ENCODE results near the gene COBL.
A peak's percentile ranks its signal among the peaks of the same experiment; 100 is the strongest.

COBL gene

GRCh38 chr7:51113560-51113959 lies 203.0 kb downstream of the COBL start:
- no peak for DNase-seq (ENCODE audit: low spot score)

- DNase-seq (ENCODE audit: low spot score), result peak; percentile 93
Observed at GRCh38 chr7:51111241-51111940, 205.2 kb downstream of the COBL start.

DNA sequence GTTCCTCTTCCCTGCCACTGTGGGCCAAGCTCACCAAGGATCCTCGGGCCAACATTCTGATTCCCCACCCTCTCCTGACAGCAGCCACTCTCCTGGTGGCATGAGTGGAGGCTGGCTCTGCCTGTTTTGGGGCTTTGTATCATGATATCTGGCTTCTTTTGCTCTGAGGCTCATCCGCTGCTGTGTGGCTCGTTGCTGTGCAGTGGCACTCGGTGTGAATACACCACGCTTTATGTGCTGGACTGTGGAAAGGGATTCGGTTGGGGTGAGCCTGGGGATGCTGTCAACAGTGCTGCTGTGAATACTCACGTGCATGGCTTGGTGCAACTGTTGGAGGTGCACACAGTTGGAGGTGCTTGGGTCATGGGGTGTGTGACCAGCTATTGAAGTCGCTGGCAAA lies 208.5 kb downstream of the COBL start:
- DNase-seq (ENCODE audit: low spot score), result no peak

GRCh38 chr7:51104278-51104677 lies 212.3 kb downstream of the COBL start:
- DNase-seq (ENCODE audit: low spot score), result no peak

GRCh38 chr7:51103718-51104117 lies 212.9 kb downstream of the COBL start:
- no peak for DNase-seq (ENCODE audit: low spot score)

- DNase-seq (ENCODE audit: low spot score), result no peak
Observed at GRCh38 chr7:51102828-51103227, 213.8 kb downstream of the COBL start.

- no peak for DNase-seq (ENCODE audit: low spot score)
Observed at GRCh38 chr7:51101111-51101757, 215.4 kb downstream of the COBL start.

GRCh38 chr7:51090411-51090810 lies 226.2 kb downstream of the COBL start:
- no peak for DNase-seq (ENCODE audit: low spot score)

DNA sequence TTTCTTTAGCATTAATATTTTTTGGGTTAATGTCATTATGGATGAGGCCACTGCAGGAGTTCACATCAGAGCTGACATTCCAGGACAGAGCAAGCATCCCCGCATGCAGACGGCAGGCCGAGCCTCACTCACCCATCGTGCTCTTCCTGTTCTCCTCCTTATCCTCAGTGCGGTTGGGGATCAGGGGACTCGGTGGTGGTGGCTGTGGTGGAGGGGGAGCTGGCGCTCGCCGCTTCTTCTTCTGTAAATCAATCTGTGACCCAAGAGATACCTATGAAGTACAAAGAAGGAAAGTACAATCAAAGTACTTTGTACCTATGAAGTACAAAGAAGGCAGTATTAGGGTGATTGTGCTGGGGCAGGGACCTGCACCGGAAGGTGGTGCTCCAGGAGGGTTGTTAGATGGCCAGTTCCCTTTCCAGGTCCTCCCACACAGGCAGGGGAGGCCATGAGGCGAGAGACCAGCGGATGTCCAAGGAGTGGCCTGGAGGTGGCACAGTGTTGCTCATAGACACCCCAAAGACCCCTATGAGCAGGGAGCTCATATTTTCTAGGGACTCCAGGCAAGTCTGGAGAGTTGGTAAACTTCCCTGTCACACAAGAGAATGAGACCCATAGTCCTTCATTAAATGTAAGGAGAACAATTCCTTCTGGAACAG lies 231.4 kb downstream of the COBL start:
- DNase-seq (ENCODE audit: low spot score), result no peak

DNA sequence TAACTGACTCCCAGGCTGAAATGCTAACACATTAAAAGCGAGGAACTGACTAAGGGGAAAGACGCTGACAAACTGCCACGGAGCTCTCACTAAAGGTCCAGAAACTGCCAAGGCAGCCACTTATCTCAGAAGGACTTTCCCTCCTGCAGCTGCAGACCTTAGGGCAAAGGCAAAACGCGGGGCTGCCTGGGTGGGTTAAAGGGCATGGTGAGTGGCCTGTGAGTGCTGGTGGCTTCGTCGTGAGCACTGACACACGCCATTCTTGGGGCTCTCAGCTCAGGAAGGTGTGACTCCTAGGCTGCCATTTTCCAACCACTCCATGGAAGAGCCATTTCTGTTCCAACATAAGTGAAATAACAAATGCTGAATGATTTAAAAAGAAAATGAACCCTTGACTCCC lies 232.5 kb downstream of the COBL start:
- DNase-seq (ENCODE audit: low spot score), result no peak

DNA sequence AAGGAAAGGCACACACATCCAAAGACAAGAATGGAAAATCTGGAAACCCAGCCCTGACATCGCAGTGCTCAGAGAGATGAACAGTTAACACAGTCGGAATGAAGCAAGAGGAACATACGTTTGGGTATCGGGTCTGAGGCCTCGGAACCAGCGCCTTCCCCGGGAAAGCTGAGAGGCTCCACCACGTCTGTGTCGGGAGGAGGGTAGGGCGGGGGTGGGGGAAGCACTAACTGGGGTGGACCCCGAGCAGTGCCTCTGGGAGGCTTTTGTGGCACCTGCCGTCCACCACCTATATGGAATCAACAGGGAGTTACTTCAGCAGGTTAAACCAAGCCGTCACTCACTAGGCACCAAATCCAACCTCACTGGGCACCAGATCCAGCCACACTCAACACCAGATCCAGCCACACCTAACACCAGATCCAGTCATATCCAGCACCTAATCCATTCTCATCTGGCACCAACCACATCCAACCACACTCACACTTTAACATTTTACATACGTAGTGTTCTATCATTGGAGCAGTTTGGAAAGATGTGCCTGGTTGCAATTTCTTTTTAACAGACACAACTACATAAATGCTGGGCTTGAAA lies 233.6 kb downstream of the COBL start:
- DNase-seq (ENCODE audit: low spot score), result no peak

DNA sequence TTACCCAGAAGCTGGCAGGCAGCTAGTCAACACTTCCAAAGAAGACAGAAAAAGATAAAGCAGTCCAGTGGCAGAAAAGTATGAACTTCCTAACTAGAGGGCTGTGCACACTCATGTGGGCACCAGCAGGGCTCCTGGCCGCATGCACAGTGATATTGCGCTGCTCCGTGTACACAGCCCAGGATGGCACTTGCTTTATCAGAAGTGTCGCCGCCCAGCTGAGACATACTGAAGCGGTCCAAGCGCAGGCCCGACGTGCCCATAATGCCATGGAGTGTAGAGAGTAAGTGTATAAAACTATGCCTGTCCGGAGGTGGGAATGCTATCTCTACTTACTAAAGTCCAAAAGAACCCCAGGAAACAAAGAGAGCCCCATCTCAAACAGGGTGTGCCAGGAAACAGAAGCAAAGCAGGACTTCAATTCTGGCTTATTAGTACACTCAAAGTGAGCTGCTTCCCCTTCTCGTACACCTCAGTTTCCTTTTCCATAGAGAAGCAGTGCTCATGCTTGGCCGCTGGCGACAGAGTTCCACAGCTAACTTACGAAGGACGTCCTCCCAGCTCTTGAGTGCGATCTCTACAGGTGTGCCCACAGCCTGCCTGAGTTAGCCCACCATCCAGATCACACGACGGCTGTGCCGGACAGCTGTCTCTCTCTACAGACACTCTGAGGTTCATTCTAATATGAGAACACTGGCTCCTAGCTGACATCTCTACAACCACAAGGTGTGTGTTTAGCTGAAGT lies 234.3 kb downstream of the COBL start:
- DNase-seq (ENCODE audit: low spot score), result no peak

DNA sequence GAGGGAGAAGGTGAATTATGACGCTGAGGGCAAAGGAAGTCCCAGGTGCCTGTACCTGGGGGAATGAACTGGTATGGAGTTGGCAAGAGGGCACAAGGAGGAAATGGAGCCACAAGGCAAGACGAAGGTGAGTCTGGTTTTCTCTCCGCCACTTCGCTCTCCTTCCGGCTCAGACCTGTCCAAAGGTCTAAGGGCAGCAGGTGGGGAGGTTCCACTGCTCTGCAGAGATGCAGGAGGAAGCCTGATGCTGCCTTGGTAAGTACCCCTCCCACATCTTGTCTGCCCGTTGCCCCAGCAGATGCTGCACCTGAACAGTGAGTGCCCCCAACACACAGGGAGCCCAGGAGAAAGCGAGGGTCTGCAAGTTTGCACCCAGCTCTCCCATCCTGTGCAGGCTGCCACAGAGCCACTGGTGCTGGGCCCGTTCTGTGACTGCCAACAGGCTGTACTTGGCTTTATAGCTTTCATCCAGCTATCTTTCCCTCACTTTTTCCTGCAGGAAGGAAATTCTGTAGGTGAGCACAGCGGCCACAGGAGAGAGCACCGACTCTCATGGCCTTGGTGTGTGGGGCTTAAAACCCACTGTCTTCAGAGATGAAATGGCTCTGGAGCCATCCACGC lies 235.2 kb downstream of the COBL start:
- DNase-seq (ENCODE audit: low spot score), result no peak

DNA sequence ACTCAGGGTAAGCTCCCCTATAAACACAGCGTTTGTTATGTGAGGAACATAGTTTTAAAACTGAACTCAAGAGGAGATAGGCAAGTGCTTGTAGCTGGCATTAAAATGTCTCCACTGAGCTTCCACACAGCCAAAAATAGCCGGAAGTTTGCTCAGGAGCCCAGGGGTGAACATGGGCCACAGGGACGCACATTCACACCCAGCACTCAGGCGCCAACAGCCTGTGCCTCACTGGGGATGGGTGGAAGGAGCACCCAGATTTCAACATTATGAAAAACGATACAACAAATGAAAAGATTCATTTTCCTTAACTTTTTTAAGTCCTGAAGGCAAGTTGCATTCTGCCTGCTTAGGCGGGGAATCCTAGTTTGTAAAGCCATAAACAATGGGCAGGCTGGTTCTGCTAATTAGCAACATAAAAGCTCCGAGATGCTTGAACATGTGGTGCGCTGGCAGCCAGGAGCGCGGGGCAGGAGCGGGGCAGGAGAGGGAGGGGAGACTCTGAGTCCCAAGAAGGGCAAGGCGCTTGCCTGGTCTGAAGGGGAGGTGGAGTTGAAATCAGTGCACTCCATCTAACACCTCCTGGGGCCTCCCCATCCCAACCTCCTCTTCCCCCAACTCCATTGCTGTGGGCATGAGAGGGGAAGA lies 235.9 kb downstream of the COBL start:
- DNase-seq (ENCODE audit: low spot score), result no peak

DNA sequence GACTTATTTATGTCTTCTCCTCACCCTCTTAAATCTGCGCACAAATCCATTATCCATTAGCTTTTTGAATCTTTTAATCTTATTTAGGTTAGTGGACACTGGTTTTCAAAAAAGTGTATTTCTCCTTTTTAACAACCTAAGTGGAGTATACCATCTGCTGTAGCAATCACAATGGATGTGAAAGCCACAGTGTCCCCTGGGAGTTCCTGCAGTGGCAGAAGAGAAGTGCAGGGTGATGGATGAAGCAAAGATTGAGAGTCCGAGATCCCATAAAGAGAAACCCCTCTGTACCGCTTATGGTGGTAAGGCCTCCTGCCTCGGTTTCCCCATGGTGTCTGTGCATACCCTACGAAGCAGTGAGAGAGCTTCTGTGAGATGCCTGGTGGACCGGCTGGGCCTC lies 236.4 kb downstream of the COBL start:
- no peak for DNase-seq (ENCODE audit: low spot score)

DNA sequence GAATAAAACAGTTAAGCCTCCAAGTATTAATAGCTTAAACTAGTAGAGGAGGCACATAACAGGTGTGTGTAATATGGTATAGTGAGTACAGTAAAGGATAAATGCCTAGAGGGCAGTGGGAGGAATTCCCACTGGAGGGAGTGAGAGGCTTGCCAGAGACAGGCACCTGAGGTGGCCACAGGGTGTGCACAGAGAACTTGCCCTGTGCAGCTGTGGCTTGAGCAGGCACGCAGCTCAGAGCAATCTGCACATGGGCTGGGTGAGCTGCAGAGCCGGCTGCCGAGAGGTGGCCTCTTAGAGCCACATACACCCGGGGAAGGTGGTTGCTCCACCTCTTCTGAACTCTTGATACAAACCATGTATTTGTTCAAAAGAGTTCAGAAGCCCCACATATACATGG lies 237.1 kb downstream of the COBL start:
- DNase-seq (ENCODE audit: low spot score), result no peak

- DNase-seq (ENCODE audit: low spot score), result no peak
Observed at GRCh38 chr7:51078653-51079052, 238.0 kb downstream of the COBL start.

DNA sequence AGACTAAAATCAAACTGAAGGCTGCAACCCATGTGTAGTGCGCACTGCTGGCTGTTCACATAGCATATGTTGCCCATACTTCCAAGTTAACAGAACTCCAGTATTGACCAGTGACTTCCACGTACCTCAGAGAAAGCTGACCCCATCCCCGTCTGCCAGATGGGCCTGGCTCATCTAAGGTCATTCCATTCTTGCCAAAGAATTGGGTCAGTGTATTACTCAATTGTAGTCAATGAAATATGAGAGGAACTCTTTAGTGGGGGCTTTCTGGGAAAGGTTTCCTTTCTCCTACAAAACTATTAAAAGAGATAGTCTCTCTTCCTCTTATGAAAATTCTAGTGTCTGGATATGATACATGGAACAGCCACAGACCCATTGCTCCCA lies 238.6 kb downstream of the COBL start:
- no peak for DNase-seq (ENCODE audit: low spot score)

GRCh38 chr7:51077316-51077986 lies 239.2 kb downstream of the COBL start:
- DNase-seq (ENCODE audit: low spot score), result no peak

DNA sequence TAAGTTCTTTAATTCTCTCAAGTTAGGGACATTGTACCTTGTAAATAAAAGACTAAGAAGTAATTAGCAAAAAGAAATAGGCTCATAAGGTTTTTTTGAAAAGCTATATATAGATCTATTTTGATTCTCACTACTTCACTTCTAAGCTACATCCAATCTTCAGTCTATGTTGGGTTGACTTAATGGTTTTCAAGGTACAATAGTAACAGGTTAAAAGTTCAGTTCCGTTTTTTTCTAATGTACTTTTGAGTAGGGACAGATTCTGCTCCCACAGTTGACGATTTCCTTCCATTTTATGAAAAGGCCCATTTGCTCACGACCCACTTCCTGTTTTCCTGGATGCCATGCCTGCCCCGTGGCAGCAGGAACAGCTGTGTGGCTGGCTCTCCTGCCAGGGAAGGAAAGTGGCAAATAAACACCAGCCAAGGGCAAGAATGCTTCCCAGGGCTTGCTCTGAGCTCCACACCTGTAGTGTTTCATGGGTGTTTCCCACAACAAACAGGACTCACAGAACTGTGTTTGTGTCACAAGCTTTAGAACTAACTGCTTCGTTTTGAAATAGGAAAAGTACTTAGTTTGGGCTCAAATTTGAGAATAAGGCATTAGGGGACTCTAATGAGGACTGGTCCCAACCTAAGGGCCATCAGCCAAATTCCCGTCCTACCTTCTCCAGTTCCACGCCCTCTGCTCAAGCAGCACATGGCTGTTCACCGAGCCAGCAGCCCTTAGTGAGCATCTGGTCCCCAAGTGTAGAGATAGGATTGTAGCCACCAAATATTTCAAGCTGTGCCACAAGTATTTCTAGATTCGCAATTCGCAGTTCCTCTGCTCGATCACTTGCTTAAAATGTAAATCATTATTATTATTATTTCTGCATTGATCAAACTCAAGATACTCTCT lies 240.7 kb downstream of the COBL start:
- DNase-seq (ENCODE audit: low spot score), result peak; percentile 49

Data from cerebellar cortex (tissue), 1 donor.